Activated CD8-positive, alpha-beta memory T cell treated with anti-CD3 and anti-CD28 coated beads, Interleukin-2, amount 50 U/mL, for 1 hour (primary cell): ENCODE measurements around the gene DENND2D.
"Not testable (repeated sequence)": the region's sequence is repeated elsewhere in the genome, so short reads cannot be mapped to it uniquely, and the experiment has no call there.

Experiments used
- DNase-seq: peaks from one replicate; pipeline ENCODE4 v3.0.0-alpha.2; 2020; ENCODE audit errors: extremely low read depth

Gene DENND2D

DNA sequence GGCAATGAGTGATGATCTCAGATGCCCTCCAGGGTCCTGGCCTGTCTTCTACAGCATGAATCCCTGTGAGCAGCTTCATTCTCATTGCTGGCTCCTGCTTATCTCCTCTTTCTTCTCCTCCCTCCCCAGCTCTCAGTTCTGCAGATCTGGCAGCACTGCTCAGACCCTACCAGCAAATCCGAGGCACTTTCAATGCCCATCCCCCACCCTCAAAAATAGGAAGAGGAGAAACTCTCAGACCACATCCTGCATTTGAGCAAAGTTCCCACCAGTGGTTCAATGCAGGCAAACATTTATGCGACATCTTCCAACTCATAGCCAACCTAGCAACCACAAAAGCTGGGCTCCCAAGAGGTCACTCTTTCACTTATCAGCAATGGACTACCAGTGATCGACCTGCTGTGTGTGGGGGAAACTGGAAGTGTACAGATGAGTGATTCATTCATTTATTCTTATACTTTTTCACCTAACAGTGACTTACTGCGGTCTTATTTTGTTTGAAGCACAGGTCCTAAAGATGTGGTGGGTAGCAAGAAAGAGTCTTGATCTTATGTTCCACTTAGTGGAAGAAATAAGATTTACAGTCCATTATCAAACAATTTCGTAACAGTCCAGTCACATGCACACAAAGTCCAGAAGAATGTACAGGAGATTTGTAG, 21.3 kb upstream of the DENND2D start:
- DNase-seq = no peak

DNA sequence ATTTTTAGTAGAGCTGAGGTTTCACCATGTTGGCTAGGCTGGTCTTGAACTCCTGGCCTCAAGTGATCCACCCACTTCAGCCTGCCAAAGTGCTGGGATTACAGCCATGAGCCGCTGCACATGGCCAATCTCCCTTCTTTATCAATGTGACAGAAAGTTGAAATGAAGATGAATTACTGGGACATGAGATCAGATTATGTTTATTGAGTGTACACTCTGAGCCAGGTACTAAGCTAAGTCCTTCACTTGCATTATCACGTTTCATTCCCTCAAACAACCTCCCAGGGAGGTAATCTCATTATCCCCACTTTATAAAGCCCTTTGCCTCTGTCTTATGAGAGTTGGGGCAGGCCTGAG, 20.8 kb upstream of the DENND2D start:
- DNase-seq = no peak

DNA sequence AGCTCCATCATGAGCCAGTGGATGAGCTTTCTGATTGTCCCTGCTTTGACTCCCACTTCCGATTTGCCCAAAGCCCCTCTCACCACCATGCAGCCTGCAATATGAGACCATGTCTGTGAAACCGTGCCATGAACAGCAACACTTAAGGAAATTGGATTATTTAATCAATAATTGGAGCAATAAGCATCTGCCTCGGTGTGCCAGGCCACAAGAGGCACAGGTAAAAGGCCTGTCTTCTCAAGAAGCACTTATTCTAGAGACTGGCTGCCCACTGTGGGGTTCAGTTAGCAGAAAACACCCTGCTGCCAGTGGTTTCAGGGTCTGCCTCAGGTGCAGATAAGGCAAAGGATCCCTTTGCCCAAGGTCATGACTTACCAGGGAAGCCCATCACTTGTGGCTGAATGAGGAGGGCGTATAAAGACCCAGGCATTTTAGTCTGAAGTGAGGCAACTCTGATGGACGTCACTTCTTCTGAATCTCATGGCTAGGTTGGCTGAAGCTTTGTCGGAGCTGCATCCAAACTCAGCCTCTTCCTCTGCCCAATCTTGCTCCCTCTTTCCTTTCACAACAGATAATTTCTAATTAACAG, 19.9 kb upstream of the DENND2D start:
- DNase-seq = no peak

DNA sequence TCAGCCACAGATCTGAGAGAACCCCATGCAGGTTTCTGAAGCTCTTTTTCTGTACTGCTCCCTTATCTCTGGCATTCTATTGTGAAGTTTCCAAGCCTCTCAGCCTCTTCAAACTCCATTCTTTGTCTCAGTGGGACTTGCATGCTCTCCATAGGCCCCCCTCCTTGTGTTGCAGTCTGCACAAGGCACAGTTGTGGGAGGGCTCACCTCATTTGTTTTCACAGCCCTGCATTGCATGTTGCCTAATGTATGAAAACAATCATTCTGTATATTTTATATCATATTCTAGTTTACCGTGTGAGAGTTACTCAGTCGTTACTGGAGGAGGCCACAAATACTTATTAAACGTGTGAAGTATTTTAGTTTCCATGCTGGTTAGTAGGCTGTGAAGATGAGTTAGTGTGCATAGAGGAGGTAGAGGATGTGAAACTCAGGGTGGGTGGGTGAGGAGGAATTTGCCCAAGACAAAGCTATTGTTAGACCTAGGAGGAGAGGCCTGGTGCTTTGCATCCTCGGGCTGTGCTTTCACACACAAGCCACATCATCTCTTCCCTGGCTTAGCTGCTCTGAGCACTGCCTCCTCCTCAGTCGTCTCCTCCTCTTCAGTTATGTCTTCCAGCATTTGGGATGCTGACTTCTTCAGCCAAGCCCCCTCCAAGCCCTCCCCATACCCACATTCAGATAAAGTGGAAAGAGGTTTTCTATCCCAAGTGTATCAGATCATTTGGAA, 19.3 kb upstream of the DENND2D start:
- no peak for DNase-seq

DNA sequence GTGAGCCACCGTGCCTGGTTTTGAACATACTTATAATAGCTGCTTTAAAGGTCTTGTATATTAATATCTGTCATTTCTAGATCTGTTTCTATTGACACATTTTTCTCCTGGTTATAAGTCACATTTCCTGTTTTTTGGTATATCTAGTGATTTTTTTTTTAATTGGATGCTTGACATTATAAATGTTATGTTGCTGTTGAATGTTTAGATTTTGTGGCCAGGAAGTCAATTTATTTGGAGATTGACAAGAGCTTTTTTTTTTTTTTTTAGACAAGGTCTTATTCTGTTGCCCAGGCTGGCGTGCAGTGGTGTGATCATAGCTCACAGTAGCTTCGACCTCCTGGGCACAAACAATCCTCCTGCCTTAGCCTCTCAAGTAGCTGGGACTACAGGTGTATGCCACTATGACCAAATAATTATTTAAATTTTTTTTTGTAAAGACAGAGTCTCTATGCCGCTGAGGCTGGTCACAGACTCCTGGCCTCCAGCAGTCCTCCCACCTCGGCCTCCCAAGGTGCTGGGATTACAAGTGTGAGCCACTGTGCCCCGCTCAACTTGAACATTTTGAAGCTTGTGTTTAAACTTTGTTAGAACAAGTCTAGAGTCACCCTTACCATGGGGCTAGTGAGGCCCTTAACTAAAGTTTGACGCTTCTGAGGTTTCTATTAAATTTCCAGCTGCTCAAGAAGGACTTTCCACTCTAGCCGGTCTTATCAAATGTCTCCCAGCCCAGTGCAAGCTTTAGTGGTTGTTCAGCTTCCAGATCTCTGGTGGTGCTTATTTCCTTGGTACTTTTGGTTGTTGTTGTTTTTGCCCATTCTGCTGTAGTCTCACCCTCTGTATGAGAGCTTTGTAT, 18.5 kb upstream of the DENND2D start:
- DNase-seq = no peak

DNA sequence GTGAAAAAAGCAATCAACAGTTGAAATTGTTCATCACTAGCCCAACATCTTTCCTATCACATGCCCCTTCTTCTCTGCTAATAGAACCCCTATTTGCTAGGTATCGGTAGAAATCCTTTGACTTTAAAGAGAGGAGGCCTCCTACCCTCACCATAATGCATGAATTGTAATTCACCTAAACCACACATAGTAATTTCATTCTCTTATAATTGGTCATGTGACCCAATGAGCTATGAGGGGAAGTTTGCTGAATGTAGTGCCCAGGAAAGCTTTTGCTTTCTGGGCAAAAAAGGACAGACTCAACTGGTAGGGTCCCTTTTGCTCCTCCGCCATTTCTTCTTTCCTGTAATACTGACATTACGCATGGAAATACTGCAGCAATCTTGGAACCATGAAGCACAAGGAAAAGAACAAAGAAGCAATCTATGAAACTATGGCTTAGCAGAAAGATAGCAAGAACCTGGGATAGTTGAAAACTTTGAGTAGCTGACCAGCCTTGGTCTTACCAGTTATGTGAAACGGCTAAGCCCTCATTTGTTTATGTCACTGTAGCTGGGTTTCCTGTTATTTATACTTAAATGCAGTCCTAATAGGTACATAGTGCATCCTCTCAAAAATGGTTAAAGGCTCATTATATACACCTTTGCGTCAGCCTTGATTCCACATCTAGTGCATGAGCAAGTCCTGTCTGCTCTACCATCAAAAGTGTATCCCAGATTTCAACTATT, 16.9 kb upstream of the DENND2D start:
- no peak for DNase-seq

DNA sequence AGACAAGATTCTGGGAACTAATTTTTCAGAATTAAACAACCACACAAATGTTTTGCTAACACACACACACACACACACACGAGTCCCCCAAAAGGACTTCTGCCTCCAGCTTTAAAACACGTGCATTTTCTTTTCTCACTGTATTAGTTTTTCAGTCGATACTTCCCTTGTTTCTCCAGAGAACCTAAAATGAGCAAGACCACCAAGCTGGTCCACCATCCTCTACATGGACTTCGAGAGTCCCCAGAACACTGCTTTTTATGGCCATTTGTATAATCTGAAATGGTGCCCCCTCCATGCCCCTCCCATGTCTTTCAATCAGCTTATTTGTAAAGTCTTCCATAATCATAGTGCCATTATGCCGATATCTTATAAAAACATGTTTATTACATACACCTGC, 16.3 kb upstream of the DENND2D start:
- no peak for DNase-seq

DNA sequence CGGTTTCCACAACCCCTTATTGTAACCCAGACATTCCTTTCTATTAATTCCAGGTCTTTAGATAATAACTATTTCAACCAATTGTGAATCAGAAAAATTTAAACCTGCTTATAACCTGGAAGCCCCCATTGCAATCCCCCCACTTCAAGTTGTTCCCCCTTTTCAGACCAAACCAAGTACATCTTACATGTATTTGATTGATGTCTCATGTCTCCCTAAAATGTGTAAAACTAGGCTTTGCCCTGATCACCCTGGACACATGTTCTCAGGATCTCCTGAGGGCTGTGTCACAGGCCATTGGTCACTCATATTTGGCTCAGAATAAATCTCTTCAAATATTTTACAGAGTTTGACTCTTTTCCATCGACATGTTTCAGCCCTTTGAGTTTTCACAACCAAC, 14.8 kb upstream of the DENND2D start:
- not testable (repeated sequence) for DNase-seq

DNA sequence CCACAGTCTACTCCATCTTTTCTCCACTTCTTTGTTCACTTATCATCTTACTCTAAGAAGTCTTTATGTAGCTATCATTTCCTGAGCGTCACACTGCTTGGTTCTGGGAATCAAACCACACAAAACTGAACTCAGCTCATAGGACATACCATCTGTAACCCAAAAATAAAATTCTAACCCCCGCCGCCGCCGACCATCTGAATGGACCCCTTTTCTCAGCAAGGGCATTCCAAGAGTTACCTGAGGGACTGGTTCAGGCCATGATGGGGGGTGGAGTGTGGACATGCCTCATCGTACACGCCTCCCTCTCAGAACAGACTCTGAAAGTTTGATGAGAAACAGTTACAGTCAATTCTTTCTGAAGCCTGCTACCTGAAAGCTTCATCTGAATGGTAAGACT, 14.4 kb upstream of the DENND2D start:
- DNase-seq = peak; percentile 51

DNA sequence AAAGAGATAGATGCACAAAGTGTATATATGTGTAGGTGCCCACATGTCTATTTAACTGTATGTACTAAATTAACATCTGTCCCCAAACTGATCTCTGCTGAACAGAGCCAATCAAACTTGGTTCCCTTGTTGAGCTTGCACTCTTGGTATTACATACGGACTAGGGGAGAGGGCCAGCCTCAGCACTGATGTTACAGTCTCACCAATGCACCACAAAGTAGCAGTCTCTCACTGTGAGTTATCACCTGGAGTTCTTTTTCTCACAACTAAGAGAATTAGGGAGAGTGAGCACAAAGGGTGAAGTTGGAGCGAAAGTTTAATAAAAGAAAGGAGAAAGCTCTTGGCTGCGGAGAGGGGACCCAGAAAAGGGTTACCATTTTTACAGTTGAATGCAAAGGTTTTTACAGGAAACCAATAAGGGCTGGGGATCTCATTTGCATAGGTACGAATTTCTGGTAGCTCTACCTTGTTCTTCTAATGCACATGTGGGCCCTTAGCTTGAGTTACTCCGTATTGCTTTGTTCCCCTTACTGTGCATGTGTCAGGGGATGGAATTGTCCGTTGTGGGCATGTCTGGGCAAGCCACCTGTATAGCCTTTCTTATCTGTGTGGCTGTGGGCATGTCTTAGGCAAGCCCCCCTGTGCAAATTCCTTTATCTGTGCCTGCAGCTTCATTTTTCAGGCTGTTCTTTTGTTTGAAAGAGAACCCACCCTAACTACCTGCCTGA, 13.8 kb upstream of the DENND2D start:
- no peak for DNase-seq

DNA sequence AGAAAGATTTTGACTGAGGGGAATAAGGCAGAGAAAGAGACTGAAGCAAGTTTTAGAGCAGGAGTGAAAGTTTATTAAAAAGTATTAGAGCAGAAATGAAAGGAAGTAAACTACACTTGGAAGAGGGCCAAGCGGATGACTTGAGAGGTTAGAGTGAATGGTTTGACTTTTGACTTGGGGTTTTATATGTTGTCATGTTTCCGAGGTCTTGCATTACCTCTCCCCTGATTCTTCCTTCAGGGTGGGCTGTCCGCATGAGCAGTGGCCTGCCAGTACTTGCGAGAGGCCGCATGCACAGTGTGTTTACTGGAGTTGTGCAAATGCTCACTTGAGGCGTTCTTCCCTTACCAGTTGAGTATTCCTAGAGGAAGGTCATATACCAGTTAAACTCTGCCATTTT, 13.0 kb upstream of the DENND2D start:
- DNase-seq = no peak

DNA sequence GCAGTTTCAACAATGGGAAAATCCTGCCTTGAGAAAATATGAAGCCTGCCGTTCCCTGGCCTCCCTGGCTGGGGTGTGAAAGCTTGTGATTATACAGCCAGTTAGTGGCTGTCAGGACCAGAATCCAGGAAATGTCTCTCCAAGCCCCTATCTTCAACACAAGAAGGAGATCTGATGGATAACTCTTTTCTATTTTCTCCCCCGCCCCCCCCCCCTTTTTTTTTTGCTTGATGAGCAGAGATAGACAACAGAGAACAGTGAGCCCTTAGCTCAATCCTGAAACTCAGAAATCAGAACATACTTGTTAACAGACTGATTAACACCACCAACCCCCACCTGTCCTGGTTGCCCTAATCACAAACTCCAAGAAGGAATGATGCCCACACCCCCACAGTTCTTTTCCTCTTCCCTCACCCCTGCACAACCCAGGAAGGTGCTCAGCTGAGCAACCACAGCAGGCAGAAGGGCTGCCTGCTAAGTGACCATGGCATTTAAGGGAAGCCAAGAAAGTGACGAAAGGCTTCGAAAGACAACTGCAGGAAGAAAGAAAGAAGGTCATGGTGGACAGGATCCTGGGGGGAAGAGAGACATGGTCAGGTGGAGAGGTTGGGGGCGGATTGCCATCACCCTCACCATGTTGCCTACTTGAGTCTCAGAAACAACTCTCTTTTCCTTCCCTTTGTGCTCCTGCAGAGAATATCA, 12.3 kb upstream of the DENND2D start:
- no peak for DNase-seq

DNA sequence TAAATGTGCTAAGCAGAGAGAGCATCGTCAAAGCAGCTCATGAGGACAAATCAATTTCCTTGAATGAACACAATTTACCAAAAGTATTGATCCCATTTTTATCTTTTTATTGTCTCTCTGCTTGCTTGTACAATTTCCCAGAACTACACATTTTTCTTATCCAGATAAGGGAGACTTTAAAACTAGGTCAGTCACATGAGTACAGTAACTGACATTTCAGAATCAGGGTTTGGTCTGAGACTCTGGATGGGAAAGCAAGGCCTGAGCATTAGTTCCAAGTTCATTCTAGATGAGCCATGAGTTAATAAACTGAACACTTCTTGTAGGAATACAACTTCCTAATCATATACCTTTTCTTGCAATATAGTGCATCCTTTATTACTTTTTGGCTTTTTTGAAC, 11.5 kb upstream of the DENND2D start:
- no peak for DNase-seq

DNA sequence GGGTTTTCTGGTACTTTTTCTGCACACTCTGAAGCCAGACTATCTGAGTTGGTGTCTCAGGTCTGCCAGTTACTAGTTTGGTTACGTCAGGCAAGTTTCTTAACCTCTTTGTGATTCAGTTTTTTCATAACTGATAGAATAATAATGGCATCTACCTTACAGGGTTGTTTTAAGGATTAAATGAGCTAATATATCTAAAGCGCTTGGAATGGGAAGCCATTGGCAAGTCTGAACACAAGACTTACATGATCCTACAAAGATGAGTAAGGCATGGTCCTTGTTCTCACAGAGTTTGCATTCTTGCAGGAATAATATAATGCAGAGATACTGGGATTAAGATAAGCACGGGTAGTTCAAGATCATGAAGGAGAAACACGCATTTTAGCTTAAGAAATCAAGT, 9.2 kb upstream of the DENND2D start:
- DNase-seq = no peak

DNA sequence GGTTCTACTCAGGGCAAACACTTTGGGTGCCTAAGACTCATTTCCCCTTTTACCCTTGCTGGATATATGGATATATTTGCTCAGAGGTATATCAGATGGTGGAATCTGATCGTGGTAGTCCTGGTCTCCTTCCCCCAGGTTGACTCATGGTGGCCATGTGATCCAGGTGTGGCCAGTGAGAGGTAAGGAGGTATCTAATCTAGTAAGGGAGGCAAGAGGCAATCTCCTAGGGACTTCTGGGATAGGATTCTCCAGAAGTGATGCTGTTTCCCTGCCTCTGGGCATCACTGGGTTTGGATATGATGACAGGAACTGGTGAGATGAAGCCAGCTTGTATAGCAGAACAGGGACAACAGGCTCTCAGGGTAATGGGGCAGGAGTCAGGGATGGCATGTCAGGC, 8.5 kb upstream of the DENND2D start:
- no peak for DNase-seq

DNA sequence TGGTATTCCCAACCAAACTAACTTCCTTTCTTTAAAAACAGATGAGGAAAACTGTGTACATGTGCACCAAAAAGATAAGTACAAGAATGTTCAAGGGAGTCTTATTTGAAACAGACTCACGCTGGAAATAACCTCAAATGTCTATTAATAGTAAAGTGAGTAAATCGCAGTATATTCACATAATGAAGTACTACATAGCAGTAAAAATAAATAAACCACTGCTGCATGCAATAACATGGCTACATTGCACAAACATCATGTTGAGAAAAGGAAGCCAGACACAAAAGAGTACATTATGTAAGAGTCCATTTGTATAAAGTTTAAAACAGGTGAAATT, 5.2 kb upstream of the DENND2D start:
- no peak for DNase-seq

DNA sequence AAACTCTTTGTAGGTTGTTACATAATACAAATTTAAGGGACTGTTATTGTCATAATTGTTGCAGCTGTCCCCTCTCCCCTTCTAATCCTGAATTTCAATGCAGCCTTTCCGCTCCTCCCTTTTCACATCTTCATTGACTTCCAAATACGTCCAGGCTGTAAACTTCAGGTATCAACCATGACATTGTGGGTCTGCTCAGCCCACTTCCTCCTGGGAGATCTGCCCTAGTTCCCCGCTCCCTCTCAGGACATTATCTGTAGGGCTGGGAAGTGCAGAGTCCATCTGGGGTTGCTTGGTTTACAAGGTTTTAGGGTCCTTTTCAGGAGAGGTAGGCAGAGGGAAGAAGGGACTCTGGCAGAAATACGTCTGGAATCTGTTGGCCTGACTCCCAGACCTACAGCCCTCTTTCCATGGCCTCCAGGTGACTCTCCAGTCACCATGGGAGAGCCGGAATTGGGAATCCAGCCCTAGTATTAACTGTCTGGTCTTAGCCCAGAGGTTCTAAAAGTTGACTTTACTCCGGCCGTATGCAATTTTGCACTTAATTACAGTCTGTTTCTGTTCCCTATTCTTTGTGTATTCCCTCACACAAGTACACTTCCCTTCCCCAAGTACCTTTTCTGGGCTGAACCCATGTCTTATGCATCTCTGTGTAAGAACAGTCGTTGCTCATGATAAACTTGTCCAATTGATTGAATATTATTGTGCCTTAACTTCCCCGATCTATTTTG, 4.7 kb upstream of the DENND2D start:
- DNase-seq = no peak

DNA sequence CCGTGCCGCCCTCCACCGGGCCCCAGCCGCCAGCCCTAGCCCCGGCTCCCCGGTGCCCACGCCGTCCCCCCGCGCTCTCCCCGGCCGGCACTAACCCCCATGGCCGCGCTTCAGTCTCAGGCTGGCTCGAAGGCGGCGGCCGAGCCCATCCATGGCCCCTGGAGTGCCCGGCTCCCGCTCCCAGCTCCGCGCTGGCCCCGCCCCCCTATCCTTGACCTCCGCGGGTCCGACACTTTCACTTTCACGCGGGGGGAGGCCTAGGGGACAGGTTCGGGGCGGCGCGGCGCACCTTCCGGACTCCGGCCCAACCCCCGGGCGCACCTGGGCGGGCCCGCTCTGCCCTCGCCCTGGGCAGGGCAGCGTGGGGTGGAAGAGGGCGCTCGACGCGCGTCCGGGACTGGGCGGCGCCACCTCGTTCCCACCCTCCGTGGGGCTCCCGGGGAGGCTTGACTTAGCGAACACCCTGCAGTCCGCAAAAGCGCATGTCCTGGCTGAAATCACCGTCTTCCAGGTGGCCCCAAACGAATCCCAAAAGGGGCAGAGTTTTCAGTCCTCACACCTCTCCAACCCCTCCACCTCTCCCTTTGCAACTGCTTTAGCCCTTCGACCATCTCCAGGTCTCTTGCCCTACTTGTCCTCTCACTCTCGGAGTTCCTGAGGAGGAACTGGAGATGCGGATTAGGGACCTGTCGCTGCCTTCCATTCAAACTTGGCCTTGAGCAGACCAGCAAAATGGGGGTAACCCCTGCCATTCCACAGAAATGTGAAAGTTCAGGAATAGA, 3.9 kb upstream of the DENND2D start:
- DNase-seq = no peak

DNA sequence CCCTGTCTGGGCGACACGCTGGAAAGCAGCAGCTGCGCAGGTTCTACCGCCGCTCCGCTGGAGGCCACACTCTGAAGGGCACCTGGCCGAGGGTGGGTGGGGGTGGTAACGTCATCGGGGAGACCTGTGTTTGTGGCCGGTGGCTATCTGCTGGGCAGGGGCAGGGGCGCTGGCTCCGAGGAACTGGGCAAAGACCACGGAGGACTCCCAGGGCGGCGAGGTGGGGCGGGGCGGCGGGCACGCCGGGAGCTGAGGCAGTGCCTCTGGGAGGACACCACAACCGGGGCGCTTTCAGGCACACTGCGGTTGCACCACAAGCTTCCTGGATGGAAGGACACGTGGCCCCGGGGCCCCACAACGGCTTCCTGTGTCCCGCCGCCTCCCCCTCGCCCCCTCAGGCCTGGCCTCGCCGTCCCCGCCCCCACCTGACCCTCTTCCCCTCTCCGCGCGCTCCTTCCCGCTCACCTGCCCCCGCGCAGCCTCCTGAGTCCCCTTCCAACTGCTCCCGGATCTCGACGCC, 3.3 kb upstream of the DENND2D start:
- peak; percentile 74 for DNase-seq
